CD4-positive, alpha-beta T cell treated with Interleukin-4 for 4 hours (primary cell): Measurements from ENCODE around the gene PSEN1.

Source experiments
- DNase-seq: peaks from one replicate; pipeline ENCODE4 v3.0.0-alpha.2; 2020

The PSEN1 gene

DNA sequence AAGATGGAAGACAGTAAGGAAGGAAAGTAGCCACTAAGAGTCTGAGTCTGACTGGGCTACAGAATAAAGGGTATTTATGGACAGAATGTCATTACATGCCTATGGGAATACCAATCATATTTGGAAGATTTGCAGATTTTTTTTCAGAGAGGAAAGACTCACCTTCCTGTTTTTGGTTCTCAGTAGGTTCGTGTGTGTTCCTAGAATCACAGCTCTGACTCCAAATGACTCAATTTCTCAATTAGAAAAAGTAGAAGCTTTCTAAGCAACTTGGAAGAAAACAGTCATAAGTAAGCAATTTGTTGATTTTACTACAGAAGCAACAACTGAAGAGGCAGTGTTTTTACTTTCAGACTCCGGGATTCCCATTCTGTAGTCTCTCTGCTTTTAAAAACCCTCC, 85.6 kb downstream of the PSEN1 start:
- DNase-seq: no peak

DNA sequence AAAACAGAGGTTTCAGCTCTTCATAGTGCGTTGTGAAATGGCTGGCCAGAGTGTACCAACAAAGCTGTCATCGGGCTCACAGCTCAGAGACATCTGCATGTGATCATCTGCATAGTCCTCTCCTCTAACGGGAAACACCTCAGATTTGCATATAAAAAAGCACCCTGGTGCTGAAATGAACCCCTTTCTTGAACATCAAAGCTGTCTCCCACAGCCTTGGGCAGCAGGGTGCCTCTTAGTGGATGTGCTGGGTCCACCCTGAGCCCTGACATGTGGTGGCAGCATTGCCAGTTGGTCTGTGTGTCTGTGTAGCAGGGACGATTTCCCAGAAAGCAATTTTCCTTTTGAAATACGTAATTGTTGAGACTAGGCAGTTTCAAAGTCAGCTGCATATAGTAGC, 86.7 kb downstream of the PSEN1 start:
- DNase-seq: no peak

DNA sequence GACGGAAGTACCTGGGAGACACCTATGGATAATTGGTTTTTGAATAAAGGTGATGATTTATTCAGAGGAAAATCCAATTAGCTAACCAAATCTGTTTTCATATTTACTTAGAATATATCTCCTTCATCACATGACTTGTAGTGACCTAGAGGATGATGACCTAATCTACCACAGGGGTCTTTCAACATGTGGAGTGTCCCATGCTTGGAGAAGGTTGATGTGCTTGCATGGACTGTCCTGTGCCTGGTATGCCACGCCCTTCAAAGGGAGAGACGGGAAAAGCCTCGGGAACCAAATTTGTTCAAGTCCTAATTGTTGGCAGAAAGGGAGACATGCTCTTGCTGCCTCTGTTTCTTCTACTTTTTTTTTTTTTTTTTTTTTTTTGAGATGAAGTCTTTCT, 89.2 kb downstream of the PSEN1 start:
- no peak for DNase-seq

DNA sequence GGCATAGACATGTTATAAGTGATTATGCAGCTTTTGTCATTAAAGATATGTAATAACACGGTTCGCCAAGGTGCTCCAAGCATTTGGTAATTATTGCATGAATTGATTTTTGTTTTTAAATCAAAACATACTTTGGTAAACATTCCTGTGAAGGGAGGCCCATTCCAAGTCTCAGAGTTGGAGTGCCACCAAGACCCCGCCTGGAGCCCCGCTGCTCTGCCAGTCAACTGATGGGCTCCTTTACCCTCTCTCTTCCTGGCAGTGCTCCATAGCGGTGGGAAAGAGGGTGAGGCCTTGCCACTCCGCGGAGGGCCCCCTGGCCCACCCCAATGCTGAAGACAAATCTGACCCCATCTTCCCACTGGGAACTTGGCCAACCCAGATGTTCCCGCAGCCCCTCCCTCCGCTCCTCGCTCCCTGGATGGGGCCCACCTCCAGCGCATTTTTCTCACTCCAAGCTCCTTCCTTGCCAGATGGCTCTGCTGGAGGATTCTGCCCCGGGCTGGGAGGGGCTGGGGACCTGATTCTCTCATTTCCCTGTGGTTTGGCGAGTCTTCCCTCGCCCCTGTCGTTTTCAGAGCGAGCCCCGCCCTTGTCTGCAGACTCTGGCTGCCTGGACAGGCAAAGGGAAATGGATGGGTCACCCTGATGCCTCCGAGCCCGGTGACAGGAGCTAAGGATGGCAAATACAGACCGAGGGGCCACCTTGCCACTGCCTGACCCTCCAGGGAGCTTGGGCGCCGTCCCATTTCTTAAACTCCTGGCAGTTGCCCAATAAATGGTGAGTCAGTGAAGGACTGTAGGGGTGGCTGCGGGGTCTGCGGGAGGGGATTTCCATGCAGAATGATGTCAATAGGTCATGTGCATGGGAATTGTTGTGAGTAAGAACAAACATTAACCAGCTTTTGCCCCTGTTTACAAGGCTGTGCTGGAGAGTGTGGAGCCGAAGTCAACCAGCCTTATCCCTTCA, 91.8 kb downstream of the PSEN1 start:
- DNase-seq: no peak

DNA sequence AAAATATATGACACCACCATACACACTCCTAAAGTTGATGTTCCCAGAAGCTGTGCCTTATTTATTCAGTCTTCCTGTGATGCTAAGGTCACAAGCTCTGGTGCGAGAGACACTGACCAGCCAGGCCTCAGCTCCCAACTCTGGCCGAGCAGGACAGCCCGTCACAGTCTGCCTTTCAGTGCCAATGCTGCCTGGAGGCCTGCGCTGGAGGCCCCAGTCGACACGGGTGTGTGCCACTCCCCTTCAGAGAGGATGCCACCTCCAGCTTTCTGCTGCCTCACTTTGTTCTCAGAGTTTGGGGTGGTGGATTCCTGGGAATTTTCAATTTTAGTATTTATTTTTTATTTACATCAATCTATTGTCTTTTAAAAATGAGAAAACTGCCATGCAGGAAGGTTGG, 93.7 kb downstream of the PSEN1 start:
- DNase-seq: no peak

DNA sequence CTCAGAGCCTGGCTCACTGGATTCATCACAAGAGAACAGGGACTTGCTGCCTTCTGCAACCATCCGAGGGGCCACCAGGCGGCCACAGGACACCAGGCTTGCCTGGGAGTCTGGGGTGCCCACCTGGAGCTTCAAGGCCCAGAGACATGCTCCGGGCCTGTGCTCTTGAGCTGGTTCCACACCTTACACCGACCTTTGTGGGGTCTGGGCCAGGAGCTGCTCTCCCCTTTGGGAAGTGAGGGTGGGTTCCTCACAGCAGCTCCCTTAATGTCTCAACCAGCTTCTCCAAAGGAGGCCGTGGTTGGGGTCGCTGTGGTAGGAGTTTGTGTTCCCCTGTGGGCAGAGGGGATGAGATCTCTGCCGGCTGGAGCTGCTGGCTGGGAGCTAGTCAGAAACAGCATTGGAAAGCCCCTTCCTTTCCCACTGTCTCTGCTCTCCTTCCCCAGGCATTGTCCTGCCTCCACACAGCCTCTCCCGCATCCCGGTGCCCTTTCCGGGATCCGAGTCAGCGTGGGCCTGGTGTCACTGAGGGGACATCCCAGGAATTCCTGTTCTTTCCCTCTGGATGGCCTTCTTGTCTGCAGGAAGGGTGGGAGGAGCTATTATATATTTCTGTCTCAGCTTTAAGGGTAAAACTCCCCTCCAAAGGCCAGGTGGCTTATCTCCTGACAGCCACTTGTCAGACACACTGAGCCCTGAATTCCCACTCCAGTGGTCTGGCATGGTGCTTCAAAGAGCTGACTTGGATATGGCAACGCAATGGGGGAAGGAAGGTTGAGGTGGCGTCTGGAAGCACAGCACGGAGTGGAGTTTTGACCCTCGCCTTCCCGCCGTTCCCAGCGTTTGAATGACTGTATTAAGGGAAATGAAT, 95.9 kb downstream of the PSEN1 start:
- no peak for DNase-seq

DNA sequence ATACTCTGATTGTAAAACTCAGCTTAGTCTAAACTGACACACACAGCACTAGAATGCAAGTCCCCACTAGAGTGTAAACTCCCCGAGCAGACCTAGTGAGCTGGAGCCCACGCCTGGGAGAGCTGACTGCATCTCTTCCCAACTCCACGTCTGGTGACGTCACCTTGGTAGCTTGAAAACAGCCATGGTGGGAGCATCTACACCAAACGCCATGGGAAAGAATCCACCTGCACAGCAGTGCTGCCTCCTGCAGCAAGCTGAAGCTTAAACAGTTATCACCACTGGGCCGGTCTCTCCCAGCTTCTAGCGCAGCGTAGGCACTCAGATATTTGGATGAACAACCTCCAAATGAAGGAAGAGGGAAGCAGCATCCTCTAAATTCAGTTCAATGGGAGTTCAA, 96.7 kb downstream of the PSEN1 start:
- DNase-seq: no peak

DNA sequence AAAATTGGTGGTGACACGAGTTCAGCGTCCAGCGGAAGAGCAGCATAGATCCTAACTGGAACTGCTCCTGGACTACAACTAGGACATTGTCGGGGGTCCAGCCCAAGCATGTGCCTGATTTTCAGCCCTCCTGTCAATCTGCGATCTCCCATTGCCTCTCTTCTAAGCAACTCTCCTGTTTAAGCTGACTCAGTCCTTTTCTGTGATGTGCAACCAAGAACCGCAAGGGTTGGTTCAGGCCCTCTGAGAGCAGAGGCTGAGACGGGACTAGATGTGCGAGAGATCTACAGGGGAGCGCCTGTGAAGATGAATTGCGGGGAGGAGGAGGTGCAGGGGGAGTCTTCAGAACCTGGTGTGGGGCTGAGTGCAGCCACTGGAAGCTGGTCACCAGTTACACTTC, 97.3 kb downstream of the PSEN1 start:
- no peak for DNase-seq

DNA sequence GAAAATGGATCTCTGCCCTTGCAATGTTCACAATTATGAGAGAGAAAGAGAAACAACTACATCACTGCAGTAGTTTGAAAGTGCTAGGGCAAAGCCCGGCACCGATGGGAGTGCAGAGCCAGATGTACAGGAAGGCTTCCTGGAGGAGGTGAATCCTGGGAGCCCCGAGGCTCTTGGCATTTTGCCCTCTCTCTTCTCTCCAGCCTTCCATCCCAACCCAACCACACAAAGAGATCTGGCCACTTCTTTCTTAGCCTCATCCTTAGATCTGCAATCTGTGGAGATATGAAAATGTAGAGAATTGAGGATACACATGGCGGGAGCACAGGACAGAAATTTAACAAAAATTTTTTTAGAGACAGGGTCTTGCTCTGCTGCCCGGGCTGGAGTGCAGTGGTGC, 97.7 kb downstream of the PSEN1 start:
- DNase-seq: no peak

DNA sequence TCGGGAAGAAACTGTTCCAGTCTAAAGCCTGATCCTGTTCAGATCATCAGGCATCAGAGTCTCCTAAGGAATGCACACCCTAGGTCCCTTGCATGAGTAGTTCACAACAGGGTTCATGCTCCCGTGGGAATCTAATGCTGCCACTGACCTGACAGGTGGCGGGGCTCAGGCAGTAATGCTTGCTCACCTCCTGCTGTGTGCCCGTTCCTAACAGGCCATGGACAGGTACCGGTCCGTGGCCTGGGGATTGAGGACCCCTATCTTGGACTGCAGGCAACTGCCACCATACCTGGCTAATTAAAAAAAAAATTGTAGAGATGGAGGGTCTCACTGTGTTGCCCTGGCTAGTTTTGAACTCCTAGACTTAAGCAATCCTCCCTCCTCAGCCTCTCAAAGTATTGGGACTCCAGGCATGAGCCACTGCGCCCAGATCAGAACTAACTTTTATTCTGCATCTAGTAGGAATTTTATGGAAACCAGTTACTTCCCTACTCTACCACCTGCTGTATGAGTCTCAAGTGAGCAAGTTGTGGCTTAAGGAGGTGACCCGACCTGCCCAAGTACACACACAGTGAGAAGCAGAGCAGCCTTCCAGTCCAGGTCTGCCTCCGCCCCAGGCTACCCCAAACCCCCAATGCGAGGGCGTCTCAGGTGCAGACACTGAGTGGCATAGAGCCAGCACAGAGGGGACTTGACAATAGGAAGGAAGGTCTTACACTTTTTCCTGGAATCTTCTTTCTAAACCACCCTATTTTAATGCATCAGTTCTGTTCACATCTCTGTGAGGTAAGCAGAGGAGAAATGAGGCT, 98.5 kb downstream of the PSEN1 start:
- DNase-seq: no peak

DNA sequence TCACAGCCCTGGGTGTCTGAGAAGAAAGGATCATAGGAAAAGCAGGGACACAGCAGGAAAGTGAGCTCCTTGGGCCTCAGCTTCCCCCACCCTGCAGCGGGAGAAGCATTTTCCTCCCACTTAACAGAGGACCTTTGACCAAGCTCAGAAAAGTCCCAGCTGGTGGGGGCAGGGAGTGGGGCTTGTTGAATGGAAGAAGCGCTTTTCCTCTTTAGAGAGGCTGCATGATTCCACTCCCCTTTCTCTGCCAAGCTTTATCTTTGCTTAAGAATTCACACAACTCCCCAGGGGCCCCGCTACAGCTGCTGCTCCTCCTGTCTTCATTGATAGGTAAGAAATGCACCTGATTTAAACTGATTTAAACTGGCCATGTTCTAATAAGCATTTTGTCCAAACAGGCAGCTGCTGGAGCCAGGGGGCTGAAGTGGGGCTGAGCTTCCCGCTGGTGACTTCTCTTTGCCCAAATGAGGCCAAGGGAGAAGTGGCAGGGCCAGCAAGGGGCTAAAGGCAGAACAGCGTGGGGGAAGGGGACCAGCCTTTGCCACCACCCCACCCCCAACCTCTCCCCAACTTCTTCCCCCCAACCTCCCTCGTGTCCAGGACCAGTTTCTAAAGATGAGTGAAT, 99.3 kb downstream of the PSEN1 start:
- DNase-seq: no peak

DNA sequence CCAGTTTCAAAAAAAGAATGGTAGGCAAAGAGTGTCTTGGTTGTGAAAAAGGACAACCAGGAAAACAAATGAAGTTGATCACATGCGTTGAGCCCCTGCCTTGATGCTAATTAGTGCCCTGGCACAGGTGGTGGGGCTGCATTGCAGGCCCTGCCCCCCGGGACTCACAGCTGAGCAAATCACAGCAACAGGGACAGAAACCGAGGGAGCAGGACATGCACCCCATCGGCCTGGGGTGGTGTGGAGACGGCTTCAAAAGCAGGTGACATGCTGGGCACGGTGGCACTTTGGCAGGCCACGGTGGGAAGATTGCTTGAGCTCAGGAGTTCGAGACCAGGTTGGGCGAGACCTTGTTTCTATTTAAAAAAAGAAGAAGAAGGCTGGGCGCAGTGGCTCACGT, 99.8 kb downstream of the PSEN1 start:
- no peak for DNase-seq

DNA sequence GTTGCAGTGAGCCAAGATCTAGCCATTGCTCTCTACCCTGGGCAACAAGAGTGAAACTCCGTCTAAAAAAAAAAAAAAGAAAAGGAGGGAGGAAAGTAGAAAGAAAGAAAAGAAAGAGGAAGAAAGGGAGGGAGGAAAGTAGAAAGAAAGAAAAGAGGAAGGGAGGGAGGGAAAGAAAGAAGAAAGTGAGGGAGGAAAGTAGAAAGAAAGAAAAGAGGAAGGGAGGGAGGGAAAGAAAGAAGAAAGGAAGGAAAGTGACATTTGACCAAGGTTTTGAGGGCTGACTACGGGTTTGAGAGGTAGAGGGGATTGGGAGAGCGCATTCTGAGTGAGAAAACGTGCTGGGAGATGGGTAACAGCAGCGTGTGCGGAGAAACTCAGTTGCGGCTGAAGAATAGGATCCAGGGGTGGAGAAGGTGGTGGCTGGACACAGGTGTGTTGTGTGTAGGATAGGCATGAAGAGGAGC, 100.5 kb downstream of the PSEN1 start:
- DNase-seq: no peak

DNA sequence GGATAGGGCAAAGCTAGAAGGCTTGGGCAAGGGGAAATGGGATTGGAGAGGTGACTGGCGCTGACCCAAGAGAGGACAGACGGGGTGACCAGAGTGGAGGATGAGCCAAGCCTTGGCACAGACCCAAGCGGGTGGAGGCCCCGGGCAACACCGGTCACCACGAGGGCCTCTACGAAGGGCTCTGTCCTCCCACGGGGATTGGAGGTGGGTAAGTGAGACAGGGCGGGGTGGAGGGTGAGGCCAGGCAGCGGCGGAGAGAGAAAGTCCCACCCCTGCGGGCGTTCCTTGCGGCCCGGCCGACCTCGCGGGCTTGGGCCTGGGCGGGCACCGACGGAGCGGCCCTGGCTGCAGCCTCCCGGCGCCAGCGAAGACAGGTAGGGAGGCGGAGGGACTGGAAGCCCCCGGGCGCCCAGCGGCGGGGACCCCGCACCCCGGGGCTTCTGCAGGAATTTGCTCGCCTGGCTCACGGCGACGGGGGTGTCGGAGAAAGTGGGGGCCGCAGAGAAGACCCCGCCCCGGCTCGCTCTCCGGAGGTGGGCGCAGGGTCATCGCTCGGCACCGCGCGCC, 101.0 kb downstream of the PSEN1 start, which contains the start of gene PAPLN:
Gene PAPLN (plus strand): TSS at position 288 of the 567 bp plus-strand sequence. CDS start 2,273 bp downstream, outside the sequence.
- no peak for DNase-seq

DNA sequence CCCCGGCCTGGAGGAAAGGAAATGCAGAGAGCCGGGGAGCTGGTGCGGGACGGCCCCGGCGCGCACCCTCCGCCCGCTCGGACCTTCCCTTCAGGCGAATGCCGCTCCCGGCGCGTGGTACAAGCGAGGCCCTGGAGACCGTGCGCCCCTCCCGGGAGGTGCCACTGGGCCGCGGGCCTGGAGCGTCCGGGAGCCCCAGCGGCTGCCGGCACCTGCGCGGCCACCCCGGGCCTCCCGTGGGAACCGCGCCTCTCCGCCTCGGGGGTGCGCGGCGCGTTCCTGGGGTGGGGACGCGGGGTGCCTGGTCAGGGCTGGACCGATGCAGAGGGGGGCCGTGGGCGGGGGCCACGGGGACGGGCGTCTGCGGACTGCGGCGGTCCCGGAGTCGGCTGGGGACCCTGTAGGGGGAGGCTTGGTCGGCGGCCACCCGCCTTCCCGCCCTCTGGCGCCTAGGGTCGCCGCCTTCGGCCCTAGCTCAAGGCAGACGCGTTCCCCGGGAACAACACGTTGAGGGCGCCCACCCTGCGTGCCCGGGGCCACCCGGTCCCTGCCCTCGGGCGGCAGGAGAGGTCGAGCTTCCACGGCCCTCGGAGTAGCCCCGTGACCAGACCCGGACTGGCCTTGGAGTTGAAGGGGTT, 101.6 kb downstream of the PSEN1 start:
- no peak for DNase-seq

DNA sequence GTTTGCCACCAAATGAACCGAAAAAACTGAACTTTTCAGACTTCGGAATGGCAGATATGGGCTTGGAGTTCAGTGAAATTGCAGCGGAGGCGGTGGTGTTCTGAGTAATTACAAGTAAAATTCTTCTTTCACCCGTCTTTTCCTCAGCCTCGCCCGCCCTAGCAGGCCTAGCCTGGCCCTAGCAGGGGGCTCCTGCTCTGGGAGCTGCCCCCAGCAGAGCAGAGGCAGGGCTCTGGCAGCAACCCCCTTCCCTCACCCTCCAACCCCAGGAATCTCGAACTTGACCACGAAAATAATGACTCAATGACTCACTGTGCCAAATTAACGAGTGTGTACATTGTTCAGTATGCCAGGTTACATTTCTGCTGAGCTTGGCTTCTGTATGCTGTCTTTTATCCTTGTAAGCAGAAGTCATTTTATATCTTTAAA, 102.1 kb downstream of the PSEN1 start:
- no peak for DNase-seq

DNA sequence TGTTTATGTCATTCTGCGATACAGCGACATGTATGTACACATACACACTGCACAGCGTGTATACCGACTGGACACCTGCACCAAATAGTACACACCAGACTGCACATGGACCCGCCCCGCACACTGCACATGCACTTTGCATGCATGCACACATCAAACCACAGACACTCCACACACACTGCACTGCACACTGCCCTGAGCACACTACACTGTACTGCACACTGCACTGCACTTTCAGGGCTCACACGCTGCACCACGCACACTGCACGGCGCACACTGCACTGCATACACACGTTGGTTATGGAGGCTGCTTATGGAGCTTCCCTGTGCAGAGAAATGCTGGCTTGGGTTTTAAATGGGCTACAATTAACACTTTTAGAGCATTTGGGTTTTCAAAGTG, 102.6 kb downstream of the PSEN1 start:
- DNase-seq: no peak

DNA sequence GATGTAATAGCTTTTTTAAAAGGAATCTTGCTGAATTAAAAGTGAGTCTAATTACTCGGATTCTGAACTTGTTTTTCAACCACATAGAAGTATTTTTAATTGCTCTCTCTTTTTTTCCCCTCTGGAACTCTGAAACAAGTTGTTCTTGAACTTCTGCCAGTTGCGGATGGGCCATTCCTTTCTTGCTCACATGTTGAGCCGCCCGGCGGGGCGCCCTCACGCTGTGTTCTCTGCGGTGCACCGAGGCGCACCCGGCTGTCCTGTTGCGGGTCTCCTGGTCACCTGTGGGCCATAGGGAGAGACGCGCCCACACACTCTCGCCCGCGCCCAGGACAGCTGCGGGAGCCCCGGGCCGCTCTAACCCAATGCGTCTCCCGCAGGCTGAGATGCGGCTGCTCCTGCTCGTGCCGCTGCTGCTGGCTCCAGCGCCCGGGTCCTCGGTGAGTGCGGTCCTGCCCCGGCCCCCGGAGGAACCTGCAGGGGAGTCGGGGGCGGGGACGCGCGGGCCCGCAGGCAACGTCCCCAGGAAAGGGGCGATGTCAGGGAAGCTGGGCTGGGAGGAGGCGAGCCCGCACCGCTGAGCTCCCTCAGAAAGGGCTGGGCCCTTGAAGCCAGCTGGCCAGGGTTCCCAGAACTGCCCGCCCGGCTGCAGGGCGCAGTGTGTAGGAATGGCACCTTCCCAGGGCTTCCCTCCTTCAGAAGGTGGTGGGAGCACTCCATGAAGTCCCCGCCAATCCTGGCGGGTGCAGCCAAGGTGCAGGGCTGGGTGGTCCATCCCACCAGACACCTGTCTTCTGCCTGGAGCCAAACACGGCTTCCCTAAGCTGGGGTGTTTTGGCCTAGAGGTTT, 103.3 kb downstream of the PSEN1 start:
- DNase-seq: no peak

DNA sequence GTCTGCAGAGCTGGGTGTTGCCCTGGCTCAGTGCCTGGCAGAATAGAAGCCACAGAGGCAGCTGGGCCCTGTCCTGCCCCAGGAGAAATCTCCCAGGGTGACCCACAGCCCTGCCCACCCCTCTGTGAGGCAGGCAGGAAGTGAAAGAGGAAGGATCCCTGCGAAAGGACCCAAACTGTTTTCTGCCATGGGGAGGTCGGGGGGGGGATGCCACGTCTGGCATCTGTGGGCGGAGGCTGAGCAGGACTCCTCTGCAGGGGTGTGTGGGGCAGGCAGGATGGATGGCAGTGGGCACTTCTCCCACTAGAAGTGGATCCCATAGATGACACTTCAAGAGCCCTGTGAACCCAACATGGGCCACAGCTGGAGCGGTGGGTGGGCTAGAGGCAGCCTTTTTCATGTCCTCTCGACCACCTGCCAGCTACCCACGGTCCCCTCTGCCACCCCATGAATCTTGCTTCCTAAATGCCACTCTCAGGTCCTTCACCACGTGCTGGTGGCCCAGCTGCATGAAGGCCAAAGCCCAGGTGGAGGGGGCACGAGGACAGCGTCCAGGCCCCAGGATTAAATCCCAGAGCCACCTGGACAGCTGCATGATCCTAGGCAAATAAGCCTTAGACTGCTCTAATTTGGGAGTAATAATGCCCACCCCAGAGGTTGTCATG, 104.6 kb downstream of the PSEN1 start:
- no peak for DNase-seq
